SH-SY5Y (cell line): ENCODE results near the gene DDC.

ENCODE experiments used
- GATA2 ChIP-seq: IDR thresholded peaks from 2 replicates; pipeline ENCODE4 v1.6.1; 2011; ENCODE audit warnings: mild to moderate bottlenecking, low read depth, low read length
- GATA3 ChIP-seq: IDR thresholded peaks from 2 replicates; pipeline ENCODE4 v1.6.1; 2011; ENCODE audit warnings: low read depth, mild to moderate bottlenecking, low read length, moderate library complexity

DNA sequence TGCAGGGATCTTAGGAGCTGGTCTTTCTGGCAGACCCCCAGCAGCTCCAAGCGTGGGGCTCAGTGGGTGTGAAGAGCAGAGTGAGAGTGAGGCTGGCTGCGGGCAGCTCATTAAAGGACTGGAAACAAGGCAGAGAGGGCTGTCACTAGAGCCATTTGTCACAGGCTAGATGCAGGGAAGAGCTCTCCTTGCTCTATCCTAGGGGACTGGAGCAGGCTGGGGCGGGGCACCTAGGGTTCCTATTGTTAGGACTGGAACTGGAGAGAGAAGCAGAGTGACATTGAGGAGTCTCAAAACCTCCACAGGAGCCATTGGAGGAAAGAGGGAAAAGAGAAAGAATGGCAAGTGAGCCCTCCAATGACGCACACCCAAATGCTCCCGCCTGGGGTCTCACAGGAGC is 772 bp upstream of the DDC start:
- TF ChIP-seq GATA3: no peak
- no peak for TF ChIP-seq GATA2
